ENCODE results near the gene TTC9.

Gene TTC9

DNA sequence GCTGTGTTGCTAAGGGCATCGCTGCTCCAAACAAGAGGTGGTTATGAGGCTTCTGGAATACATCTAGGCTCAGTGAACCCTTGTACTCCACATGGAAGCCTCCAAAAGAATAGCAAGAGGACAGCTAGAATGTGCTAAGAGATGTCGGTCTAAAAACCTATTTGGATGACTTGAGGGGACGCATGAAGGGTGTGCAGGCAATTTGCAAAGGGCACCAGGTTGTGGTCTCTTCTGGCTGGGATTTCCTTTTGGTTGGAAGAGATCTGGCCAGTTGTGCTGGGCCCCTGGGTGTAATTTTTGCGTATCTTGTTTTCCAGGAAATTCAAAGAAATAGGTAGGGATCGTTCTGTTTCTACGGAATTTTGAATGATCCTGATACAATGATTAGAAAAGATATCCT, 4.2 kb downstream of the TTC9 start:
- DNase-seq (ENCODE audit: low spot score) = no peak

- DNase-seq (ENCODE audit: low spot score) = no peak
Measured at GRCh38 chr14:70646705-70647104, 5.0 kb downstream of the TTC9 start.

GRCh38 chr14:70648346-70648745, 6.6 kb downstream of the TTC9 start:
- no peak for DNase-seq (ENCODE audit: low spot score)

- DNase-seq (ENCODE audit: low spot score) = no peak
Measured at GRCh38 chr14:70649803-70650202, 8.1 kb downstream of the TTC9 start.

DNA sequence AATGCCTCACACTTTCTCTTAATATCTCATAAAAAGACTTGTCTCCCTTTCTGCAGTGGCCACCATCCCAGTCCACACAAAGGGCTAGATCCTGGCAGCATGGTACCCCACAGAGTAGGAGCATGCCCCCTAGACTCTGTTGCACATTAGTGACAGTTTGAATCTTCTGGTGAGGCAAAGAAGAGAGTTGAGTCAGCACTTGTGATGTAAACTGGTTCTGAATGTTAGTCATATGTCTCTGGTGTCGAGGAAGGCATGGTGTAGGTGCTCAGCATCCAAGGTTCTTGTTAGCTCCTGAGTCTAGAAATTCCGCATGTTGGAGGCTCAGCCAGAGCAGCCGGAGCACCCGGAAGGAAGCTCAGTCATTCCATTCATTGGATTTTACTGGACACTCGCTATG, 9.8 kb downstream of the TTC9 start:
- no peak for DNase-seq (ENCODE audit: low spot score)

GRCh38 chr14:70652871-70653270, 11.2 kb downstream of the TTC9 start:
- no peak for DNase-seq (ENCODE audit: low spot score)

- no peak for DNase-seq (ENCODE audit: low spot score)
Measured at GRCh38 chr14:70653662-70654061, 11.9 kb downstream of the TTC9 start.

GRCh38 chr14:70654632-70655031, 12.9 kb downstream of the TTC9 start:
- no peak for DNase-seq (ENCODE audit: low spot score)

DNA sequence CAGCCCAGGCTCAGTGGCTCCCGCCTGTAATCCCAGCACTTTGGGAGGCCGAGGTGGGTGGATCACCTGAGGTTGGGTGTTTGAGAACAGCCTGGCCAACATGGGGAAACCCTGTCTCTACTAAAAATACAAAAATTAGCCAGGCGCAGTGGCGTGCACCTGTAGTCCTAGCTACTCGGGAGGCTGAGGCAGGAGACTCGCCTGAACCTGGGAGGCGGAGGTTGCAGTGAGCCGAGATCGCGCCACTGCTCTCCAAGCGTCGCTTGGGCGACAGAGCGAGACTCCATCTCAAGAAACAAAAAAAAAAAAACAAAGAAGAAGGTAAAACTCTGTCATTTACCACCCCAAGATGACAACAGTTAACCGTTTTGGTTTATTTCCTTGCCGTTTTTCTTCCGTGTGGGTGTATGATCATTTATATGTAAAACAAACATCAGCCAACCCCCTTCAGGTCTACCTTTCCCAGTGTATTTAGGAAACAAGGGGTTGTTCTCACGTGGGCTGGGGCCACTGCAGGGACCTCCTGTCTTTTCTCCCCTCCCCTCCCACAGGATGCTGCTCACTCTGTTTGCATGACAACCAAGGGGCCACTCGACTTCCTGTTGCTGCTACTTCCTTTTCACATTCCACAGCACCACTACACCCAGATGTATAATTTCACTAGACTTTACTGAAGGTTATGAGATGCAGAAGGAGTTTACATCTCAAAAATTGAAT, 13.6 kb downstream of the TTC9 start:
- DNase-seq (ENCODE audit: low spot score) = peak; percentile 65

DNA sequence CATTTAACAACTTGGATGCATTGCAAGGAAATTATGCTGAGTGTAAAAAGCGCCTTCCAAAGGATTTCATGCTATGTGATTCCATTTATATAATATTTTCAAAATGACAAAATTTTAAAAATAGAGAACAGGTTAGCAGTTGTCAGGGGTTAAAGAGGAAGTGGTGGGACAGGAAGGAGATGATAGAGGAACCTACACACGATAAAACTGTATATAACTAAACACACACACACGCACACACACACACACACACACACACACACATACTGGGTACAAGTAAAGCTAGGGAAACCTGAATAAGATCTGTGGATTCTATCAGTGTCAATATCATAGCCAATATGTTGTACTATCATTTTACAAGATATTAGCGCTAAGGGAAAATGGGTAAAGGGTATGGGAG, 17.2 kb downstream of the TTC9 start:
- no peak for DNase-seq (ENCODE audit: low spot score)

DNA sequence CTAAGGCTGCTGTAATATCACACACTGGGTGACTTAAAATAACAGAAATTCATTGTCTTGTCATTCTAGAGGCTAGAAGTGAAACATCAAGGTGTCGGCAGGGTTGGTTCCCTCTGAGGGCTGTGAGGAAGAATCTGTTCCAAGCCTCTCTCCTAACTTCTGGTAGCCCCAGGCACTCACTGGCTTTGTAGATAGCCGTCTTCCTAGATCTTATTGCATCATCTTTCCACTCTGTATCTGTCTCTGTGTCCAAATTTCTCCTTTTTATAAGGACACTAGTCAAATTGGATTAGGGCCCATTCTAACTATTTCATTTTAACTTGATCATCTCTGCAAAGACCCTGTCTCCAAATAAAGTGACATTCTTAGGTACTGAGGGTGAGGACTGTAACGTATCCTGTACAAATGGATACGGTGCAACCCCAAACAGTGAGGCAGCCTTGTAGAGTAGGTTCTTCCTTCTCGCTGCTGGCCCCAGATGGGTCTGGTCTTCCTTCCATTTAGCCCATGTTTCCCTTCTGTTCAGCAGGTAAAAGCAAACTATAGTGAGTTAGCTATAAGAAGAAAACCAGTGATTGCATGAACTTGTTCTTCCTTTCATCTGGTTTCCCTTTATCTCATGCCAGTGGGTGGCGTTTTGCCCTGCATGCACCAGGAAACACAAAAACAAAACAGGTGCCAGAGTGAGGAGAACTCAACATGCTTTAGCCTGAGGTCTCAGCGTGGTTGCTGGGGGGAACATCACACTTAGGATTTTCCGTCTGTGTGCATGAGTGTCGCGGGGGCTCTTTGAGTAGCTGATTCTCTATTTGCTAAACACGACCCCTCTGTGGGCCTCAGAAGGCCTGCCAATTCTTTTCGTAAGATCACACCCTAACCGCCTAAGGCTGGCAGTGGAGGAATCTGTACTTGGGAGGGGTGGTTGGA, 19.5 kb downstream of the TTC9 start:
- no peak for DNase-seq (ENCODE audit: low spot score)

- DNase-seq (ENCODE audit: low spot score) = no peak
Measured at GRCh38 chr14:70662080-70662479, 20.4 kb downstream of the TTC9 start.

DNA sequence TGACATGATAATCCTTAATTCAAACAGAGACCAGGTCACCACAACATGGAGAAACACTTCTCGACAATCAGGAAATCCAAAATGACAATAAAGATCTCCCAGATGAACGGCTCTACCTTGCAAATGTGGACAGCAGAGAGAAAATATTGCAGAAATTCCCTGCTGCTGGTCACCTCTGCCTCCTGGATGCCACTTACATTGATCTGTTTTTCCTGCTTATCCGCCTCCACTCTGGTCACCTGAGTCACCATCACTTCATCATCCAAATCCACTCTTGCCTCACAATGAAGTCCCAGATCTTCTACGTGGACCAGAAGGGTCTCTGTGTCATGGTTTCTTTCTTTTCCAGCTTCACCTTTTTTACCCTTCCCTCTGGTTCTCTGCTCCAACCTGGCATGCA, 21.1 kb downstream of the TTC9 start:
- DNase-seq (ENCODE audit: low spot score) = no peak

GRCh38 chr14:70663707-70664179, 22.0 kb downstream of the TTC9 start:
- no peak for DNase-seq (ENCODE audit: low spot score)

DNA sequence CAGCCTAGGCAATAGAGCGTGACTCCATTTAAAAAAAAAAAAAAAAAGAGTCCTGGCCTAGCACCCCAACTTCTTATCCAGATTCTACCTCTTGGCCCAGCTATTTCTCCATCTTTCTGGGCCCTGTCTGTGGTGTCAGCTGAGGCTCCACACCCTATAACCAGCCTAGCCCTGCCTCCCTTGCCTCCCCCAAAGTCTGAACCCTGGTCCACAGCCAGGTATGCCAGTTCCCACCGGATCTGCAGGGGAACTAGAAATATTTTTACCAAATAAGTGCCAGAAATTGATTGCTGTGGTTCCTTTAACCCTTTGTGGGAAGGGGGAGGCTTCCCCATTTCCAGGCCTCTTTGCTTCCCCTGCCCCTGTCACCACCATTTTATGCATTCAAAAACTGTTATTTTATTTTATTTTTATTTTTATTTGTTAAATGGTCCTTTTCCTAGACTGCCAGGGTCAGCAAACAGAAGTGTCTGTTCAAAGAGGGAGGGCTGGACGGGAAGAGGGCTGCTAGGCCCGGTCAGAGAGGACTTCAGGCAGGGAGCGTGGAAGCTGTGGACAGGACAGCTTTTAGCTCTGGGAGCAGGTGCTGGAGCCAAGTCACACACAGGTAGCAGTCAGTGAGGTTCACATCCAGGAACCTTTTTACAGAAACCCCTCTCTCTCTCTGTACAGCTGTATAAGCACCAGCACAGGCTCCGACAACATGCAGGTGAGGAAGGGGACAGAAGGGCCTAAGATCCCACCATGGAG, 23.2 kb downstream of the TTC9 start:
- DNase-seq (ENCODE audit: low spot score) = no peak

- peak; percentile 64 for DNase-seq (ENCODE audit: low spot score)
Measured at GRCh38 chr14:70665448-70666360, 24.0 kb downstream of the TTC9 start.

DNA sequence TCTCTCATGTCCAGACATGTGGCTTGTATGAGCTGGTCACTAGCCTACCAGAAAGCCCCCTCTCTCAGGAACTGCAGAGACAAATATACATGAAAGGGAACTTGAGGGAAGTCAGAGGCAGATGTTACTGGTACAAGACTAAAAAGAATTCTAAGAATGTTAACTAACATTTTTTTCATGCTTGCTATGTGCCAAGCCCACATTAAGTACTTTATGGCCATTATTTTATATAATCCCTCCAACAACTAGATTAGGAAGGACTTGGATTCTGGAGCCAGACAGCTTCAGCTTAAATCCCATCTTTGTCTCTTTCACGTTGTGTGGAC, 24.6 kb downstream of the TTC9 start:
- DNase-seq (ENCODE audit: low spot score) = no peak

DNA sequence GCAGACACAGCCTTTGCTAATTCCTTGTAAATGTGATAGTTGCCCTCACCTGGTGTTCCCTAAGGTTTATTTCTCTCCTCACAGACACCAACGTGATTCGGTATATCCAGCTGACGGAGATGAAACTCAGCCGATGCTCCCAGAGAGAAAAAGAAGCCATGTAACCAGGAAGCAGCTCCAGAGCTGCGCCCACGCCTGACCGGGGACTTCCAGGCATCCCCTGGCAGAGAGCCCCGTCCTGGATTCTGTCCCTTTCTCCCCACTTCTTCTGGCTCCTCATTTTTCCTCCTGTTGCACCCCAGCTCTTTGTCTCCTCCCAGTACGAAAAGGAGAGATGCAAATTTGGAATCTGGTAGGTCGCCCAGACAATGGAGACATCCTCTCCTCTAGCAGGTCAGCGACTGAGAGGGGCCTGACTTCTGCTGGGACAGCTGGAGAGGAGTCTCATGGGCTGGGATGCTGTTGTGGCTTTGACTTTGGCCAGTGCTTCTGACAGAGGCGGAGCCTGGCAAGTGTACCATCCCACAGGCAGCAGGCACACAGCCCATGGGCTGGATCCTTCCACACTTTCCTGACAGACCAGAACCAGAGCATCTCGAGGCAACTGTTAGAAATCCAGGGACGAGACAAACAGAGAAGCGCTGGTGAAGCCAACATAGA, 29.4 kb downstream of the TTC9 start:
- DNase-seq (ENCODE audit: low spot score) = no peak

- DNase-seq (ENCODE audit: low spot score) = no peak
Measured at GRCh38 chr14:70671652-70672644, 30.2 kb downstream of the TTC9 start.

DNA sequence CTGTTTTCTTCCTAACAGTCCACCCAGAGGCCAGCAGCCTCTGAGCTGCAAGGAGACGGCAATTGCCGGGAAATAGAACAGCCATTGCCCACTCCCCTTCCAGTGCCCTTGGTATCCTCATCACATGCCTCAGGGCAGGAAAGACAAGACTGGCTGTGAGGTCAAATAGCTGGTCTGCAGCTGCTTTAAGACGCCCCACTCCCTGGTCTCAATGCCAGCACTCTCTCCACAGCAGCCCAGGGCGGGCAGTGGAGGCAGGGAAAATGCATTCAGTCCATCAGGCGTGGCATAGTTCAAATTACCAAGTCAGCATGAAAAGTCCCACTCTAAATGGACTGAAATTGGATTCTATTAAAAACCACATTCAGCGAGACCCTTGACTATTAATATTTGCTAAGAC, 35.6 kb downstream of the TTC9 start:
- no peak for DNase-seq (ENCODE audit: low spot score)

Data from iPS-NIHi11 (cell line).